Endothelial cell (in vitro differentiated cells): ENCODE measurements around the gene CYTH4. TPM values are rescaled to one million over a fixed set of nuclear protein-coding genes. Genes with fewer than 3 reads are reported as not detected.

ENCODE experiments used
- DNase-seq: peaks from one replicate; pipeline ENCODE4 v3.0.0; 2021; ENCODE audit warnings: low spot score
- H3K27ac Mint-ChIP-seq: one replicate; pipeline ENCODE4 v1.8.0; 2021; ENCODE audit warnings: mixed read lengths, inconsistent platforms; ENCODE audit not compliant: unreplicated experiment
- H3K27me3 Mint-ChIP-seq: one replicate; pipeline ENCODE4 v1.8.0; 2021; ENCODE audit warnings: mild to moderate bottlenecking, moderate library complexity, mixed read lengths, inconsistent platforms; ENCODE audit not compliant: unreplicated experiment
- H3K36me3 Mint-ChIP-seq: one replicate; pipeline ENCODE4 v1.8.0; 2021; ENCODE audit warnings: mild to moderate bottlenecking, low read depth, mixed read lengths, inconsistent platforms; ENCODE audit not compliant: unreplicated experiment
- H3K4me1 Mint-ChIP-seq: one replicate; pipeline ENCODE4 v1.8.0; 2021; ENCODE audit warnings: mild to moderate bottlenecking, mixed read lengths, inconsistent platforms; ENCODE audit not compliant: unreplicated experiment
- H3K4me3 Mint-ChIP-seq: one replicate; pipeline ENCODE4 v1.8.0; 2021; ENCODE audit warnings: mild to moderate bottlenecking, mixed read lengths, inconsistent platforms; ENCODE audit not compliant: unreplicated experiment
- H3K9me3 Mint-ChIP-seq: one replicate; pipeline ENCODE4 v1.8.0; 2021; ENCODE audit warnings: mixed read lengths, inconsistent platforms; ENCODE audit not compliant: unreplicated experiment
- total RNA-seq: library from RNA; stranded (reverse); fragmentation: NEBNext Ultra II Directional; extraction: Animal tissue kit (Norgen Biotek cat#: 25700); gene quantifications from one replicate; pipeline ENCODE4 v1.2.1, GENCODE V29; 2021; ENCODE audit not compliant: unreplicated experiment
- TF ChIP-seq, protein P1 (sequence below): fragments of 200-600 bp; sonication (generic); IDR thresholded peaks from one replicate; pipeline ENCODE4 v1.5.0; 2021; ENCODE audit warnings: antibody characterized with exemption; ENCODE audit not compliant: unreplicated experiment

The CYTH4 gene
- total RNA-seq, 1 donor from 2014 or later = 0.33 TPM

DNA sequence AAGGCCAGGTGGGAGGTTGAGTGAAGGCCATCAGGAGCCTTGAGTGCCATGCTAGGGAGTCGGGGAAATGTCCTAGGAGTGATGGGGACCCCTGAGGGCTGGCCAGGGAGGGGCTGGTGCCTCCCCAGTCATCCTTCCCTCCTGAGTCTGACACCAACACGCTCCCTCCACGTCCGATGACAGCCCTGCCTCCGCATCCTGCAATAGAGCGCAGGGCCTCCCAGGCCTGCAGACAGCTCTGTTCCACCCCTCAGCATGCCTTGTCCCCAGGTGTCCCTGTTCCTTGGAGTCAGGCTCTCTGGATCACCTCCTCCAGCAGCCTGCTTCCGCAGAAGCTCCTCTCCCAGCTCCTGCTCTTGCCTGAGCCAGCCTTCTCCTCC, 41.4 kb upstream of the CYTH4 start:
- Mint-ChIP-seq H3K27me3 (peaks cover 7% of the 10 kb centered on the region), H3K36me3 (no peaks in the 10 kb centered on the region), H3K9me3 (no peaks in the 10 kb centered on the region), H3K27ac (no peak overlapping the region), H3K4me3 (no peak overlapping the region), H3K4me1 (peaks cover 27% of the 10 kb centered on the region)
- TF ChIP-seq, protein P1, sequence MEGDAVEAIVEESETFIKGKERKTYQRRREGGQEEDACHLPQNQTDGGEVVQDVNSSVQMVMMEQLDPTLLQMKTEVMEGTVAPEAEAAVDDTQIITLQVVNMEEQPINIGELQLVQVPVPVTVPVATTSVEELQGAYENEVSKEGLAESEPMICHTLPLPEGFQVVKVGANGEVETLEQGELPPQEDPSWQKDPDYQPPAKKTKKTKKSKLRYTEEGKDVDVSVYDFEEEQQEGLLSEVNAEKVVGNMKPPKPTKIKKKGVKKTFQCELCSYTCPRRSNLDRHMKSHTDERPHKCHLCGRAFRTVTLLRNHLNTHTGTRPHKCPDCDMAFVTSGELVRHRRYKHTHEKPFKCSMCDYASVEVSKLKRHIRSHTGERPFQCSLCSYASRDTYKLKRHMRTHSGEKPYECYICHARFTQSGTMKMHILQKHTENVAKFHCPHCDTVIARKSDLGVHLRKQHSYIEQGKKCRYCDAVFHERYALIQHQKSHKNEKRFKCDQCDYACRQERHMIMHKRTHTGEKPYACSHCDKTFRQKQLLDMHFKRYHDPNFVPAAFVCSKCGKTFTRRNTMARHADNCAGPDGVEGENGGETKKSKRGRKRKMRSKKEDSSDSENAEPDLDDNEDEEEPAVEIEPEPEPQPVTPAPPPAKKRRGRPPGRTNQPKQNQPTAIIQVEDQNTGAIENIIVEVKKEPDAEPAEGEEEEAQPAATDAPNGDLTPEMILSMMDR = no peak
- no peak for DNase-seq

DNA sequence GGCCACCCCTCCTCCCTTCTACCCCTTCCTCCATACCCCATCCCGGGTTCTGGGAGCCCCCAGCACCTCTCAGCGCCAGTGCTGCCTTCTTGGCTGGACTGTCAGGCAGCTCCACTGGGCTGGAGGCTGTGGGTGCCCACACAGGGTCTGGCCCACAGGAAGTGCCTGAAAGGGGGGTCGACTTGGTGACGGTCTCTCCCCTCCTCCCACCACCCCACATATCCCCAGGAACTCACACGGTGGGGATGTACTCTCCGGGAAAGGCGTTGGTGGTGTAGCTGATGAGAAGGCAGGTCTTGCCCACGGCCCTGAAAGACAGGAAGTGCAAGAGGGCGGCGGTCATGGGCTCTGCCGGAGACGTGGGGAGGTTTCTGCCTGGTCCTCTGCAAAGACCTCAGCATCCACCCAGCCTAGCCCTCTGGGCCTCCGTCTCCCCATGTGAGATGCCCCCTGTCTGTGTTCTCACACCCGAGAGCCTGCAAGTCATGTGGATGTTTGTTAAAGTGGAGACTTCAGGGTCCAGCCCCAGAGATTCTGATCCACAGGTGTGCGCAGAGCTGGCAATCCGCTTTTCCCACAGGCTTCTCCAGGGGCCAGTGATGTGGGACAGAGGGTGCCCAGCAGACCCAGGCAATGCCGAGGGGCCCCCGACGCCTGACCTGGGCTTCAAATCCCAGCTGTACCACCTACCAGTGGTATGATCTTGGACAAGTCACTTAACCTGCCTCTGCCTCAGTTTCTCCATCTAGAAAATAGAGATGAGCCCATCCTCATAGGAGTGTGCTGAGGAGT, 40.8 kb upstream of the CYTH4 start:
- DNase-seq = no peak
- Mint-ChIP-seq H3K27me3 (peaks cover 3% of the 10 kb centered on the region), H3K27ac (no peak overlapping the region), H3K4me1 (peaks cover 22% of the 10 kb centered on the region), H3K4me3 (no peak overlapping the region), H3K9me3 (no peaks in the 10 kb centered on the region), H3K36me3 (no peaks in the 10 kb centered on the region)
- TF ChIP-seq, protein P1 = no peak

DNA sequence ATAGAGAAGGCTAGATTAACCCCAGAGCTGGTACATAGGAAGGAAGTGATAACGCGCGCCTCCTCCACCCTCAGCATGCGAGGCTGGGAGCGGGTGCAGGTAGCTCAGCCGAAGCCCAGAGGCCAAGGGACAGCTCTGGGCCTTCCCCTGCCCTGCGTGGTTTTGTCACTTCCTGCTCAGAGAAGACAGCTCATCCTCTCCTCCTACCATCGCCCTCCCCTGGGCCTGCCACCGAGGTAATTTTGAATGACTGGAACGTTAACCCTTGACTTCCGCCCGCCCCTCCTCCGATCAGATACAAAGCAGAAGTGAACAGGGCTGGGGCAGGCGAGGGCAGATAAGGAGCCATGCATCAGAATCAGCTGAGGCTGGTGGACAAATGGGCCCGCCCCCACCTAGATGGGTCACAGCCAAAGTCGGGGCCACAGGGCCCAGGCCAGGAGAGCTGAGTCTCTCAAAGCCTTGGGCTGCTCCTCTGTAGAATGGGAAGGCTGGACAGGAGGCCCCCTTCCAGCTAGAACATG, 39.9 kb upstream of the CYTH4 start:
- no peak for DNase-seq
- Mint-ChIP-seq H3K27ac (no peak overlapping the region), H3K36me3 (no peaks in the 10 kb centered on the region)

DNA sequence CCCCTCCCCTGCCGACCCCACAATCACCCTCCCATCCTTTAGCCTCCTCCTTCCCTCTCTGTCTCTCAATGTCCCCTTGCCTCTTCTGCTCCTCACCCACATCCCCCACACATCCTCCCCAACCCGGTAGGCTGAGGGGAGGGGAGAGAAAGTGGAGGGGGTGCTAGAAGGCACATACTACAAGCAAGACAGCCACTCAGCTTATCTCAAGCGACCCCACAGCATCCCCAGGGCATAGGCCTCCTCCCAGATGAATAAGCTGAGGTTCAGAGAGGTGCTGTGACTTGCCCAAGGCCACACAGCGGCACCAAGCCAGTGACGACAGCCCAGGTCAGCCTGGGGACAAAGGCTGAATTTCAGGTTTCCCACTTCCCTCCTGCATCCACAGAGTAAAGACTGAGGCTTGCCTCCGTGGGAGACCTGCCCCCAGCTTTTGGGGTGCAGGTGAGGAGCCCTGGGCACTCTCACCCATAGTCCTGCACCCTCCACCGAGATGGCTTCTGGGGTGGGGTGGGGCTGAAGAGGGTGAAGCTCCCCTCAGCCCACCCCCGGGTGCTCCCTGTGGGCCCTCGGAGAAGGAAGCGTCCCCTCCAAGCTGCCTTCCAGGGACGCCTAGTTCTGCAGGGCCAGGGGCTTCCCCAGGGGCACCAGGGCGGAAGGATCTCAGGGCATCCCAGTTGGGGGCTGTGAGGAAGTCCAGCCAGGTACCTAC, 38.8 kb upstream of the CYTH4 start:
- TF ChIP-seq, protein P1 = no peak
- Mint-ChIP-seq H3K4me3 (no peak overlapping the region), H3K4me1 (peaks cover 12% of the 10 kb centered on the region), H3K27ac (no peak overlapping the region), H3K9me3 (no peaks in the 10 kb centered on the region), H3K27me3 (peaks cover 2% of the 10 kb centered on the region), H3K36me3 (no peaks in the 10 kb centered on the region)
- DNase-seq = no peak

More for the DNA sequence above, 39.9 kb upstream of the CYTH4 start:
- Mint-ChIP-seq H3K27me3 (peaks cover 2% of the 10 kb centered on the region), H3K4me1 (peaks cover 18% of the 10 kb centered on the region), H3K4me3 (no peak overlapping the region), H3K9me3 (no peaks in the 10 kb centered on the region)
- TF ChIP-seq, protein P1 = no peak
